Dendritic cell treated with granulocyte-macrophage colony-stimulating factor and Interleukin-4, amounts not matched to agents 40 ng/mL and 50 ng/mL, for 4 days (primary cell): ENCODE data around the gene NEK11.

Source experiments
- H3K27ac Mint-ChIP-seq: one replicate; pipeline ENCODE4 v1.8.0; 2022; ENCODE audit warnings: mild to moderate bottlenecking, mixed read lengths
- H3K27me3 Mint-ChIP-seq: one replicate; pipeline ENCODE4 v1.8.0; 2022; ENCODE audit warnings: mild to moderate bottlenecking, mixed read lengths
- H3K36me3 Mint-ChIP-seq: one replicate; pipeline ENCODE4 v1.8.0; 2022; ENCODE audit warnings: low read depth, mixed read lengths
- H3K4me1 Mint-ChIP-seq: one replicate; pipeline ENCODE4 v1.8.0; 2022; ENCODE audit warnings: low read depth, mixed read lengths
- H3K4me3 Mint-ChIP-seq: one replicate; pipeline ENCODE4 v1.8.0; 2022; ENCODE audit warnings: mild to moderate bottlenecking, moderate library complexity, mixed read lengths
- H3K9me3 Mint-ChIP-seq: one replicate; pipeline ENCODE4 v1.8.0; 2022; ENCODE audit warnings: mixed read lengths
- intact Hi-C: fragments of 100-400 bp; cut with micrococcal nuclease; formaldehyde crosslinking; loops from one replicate; pipeline ENCODE4 v1.15.0; 2022

Gene NEK11

DNA sequence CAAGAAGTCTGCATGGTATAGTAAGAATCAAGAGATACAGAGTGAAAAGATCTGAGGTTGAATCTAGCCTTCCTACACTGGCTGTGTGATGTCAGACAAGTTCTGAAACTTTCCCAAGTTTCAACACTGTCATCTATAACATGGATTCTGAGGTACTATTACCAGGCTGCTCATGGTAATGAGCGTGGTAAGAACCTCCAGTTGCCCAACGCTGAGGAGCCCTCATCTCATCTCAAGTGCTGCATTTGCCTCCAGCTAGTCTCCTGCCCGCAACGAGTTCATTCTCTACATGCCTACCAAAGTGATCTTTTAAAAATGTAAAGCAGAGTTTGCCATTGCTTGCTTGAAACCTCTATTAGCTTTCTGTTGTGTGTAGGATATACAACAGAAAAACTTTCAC is 168.1 kb downstream of the NEK11 start:
- H3K4me3 Mint-ChIP-seq: no peak overlapping the region
- H3K27ac Mint-ChIP-seq: no peak overlapping the region
- no peaks in the 10 kb centered on the region for H3K27me3 Mint-ChIP-seq
- peaks cover 6% of the 10 kb centered on the region for H3K4me1 Mint-ChIP-seq
- H3K9me3 Mint-ChIP-seq: peaks cover 14% of the 10 kb centered on the region
- no peaks in the 10 kb centered on the region for H3K36me3 Mint-ChIP-seq
- intact Hi-C loops: no loop called here

DNA sequence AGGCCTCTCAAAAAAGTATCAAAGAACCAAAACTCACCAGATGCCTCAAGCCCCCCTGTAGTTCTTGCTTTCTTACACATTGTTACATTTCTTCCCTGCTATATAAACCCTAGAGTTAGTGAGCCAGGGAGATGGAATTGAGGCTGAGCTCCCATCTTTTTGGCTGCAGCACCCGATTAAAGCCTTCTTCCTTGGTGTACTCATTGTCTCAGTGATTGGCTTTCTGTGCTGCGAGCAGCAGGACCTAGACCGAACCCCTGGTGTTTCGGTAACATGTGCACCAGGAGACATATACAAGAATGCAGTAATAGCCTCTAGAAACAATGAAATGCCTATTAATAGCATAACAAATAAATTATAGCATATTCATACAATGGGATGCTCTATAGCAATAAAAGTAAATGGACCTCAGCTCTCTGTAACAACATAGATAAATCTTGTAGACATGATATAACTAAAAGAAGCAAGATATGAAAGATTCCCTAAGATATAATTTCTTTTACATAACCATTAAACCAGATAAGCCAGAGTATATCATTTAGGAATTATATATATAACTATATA is 174.0 kb downstream of the NEK11 start:
- Mint-ChIP-seq H3K27ac (no peak overlapping the region), H3K9me3 (peaks cover 28% of the 10 kb centered on the region), H3K4me3 (no peak overlapping the region), H3K27me3 (no peaks in the 10 kb centered on the region), H3K4me1 (no peaks in the 10 kb centered on the region), H3K36me3 (no peaks in the 10 kb centered on the region)
- intact Hi-C loops: no loop called here

DNA sequence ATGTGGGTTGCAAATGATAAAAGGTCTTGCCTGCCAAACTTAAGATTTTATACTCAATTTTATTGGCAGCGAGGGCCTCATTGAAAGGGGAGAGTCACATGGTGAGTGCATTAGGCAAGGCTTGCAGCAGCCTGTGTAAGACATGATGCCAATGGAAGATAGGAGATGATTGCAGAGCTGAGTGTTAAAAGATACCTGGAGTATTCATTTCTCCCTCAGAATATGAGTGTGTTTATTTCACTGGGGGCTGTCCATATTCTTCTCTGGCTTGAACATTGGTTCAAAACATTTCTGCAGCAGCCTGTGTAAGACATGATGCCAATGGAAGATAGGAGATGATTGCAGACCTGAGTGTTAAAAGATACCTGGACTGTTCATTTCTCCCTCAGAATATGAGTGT is 189.7 kb downstream of the NEK11 start:
- H3K27ac Mint-ChIP-seq: no peak overlapping the region
- intact Hi-C loops: no loop called here

DNA sequence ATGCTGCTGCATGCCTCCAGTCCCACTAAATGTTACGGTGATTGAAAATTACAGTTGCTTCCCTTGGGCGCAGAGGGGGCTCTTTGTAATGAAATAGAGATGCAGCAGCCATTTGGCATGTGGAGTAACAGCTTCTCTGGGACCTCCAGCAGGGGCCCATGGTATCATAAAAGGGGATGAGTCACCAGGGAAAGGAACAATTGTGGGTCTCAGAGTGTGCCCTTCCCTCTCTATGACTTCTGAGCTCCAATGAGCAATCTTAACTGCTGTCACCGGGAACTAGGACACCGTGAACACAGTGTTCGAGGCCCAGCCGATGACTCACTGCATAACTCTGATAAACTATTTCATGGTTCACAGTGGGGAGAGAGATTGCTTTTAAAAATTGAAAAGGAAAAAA is 190.1 kb downstream of the NEK11 start:
- Mint-ChIP-seq H3K27me3 (no peaks in the 10 kb centered on the region), H3K9me3 (peaks cover 3% of the 10 kb centered on the region), H3K36me3 (no peaks in the 10 kb centered on the region), H3K4me1 (peaks cover 7% of the 10 kb centered on the region), H3K27ac (no peak overlapping the region), H3K4me3 (no peak overlapping the region)
- intact Hi-C loops: no loop called here

More for the DNA sequence above, 189.7 kb downstream of the NEK11 start:
- H3K4me1 Mint-ChIP-seq: peaks cover 7% of the 10 kb centered on the region
- peaks cover 7% of the 10 kb centered on the region for H3K9me3 Mint-ChIP-seq
- H3K27me3 Mint-ChIP-seq: no peaks in the 10 kb centered on the region
- H3K4me3 Mint-ChIP-seq: no peak overlapping the region
- H3K36me3 Mint-ChIP-seq: no peaks in the 10 kb centered on the region

DNA sequence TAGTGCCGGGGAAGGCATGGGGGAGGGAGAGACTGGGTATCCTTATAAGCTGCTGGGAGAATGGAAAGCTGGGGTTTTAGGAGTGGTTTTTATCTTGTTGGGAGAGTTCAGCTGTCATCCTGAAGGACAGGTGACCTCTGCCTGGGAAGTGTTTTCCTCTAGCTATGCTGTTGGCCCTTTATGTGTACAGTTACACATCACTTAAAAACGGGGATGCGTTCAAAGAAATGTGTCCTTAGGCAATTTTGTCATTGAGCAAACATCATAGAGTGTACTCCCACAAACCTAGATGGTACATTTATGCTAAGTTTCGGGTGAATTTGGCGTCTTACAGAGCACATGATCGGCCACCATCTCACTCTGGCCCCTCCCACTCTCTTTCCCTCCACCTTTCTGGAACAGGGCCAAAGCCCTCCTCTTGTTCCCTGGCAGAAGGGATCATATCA is 190.6 kb downstream of the NEK11 start:
- Mint-ChIP-seq H3K36me3 (no peaks in the 10 kb centered on the region), H3K27me3 (no peaks in the 10 kb centered on the region), H3K4me1 (peaks cover 7% of the 10 kb centered on the region), H3K27ac (no peak overlapping the region), H3K4me3 (no peak overlapping the region), H3K9me3 (no peaks in the 10 kb centered on the region)
- intact Hi-C loops: no loop called here

DNA sequence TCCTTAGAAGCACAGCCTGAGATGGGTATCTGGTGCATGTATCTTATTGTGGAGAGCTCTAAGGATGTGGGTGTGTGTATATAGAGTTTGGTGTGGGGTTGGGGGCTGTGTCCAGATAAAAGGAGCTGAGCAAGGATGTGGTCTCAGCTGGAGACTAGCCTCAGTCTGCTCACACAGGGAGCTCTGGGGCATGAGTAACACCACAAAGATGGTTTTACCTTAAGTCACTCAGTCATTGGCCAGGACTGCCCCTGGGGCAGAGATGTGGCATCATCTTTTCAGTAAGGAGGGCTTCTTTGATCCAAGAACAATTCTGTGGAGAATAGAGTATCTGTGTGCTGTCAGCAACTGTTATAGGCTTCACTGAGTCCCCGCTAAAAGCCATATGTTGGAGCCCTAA is 191.5 kb downstream of the NEK11 start:
- Mint-ChIP-seq H3K36me3 (no peaks in the 10 kb centered on the region), H3K27ac (no peak overlapping the region), H3K9me3 (no peaks in the 10 kb centered on the region), H3K27me3 (no peaks in the 10 kb centered on the region), H3K4me3 (no peak overlapping the region), H3K4me1 (peaks cover 10% of the 10 kb centered on the region)
- intact Hi-C loops: no loop called here

DNA sequence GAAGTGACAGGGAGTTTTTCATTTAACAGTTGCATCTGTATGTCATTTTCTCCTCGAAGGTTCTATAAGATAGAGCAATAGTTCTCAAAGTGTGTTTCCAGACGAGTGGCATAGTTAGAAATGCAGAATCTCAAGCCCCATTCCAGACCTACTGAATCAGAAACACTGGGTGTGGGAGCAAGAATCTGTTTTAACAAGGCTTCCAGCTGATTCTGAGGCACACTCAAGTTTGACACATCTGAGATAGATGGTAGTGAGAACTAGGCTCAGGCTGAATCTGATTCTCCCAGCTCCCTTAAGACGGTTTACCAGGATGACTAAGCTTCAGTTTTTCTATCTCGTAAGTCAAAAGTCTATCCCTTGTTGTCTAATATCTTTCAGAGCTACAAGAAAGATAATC is 195.1 kb downstream of the NEK11 start:
- Mint-ChIP-seq H3K36me3 (no peaks in the 10 kb centered on the region), H3K27me3 (peaks cover 3% of the 10 kb centered on the region), H3K4me3 (peak overlapping the region; percentile 4), H3K27ac (no peak overlapping the region), H3K9me3 (no peaks in the 10 kb centered on the region), H3K4me1 (peaks cover 14% of the 10 kb centered on the region)
- intact Hi-C loops: no loop called here

DNA sequence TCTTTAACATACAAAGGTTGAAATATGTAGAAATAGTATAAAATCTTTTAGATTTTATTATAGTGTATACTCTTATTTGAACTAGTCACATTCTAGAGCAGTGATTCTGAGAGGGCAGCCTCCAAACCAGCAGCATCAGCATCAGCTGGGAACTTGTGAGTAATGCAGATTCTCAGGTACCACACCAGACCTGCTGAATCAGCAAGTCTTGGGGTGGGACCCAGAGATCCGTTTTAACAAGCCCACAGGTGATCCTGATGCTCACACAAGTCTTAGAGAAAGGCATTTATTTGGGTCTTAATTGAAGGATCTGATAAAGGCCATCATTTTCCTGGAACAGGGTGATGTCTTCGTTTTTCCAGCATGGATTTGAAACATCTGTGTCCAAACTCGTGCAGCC is 195.9 kb downstream of the NEK11 start:
- Mint-ChIP-seq H3K4me3 (no peak overlapping the region), H3K27ac (no peak overlapping the region), H3K9me3 (no peaks in the 10 kb centered on the region), H3K27me3 (peaks cover 3% of the 10 kb centered on the region), H3K36me3 (no peaks in the 10 kb centered on the region), H3K4me1 (peaks cover 14% of the 10 kb centered on the region)
- intact Hi-C loops: no loop called here

DNA sequence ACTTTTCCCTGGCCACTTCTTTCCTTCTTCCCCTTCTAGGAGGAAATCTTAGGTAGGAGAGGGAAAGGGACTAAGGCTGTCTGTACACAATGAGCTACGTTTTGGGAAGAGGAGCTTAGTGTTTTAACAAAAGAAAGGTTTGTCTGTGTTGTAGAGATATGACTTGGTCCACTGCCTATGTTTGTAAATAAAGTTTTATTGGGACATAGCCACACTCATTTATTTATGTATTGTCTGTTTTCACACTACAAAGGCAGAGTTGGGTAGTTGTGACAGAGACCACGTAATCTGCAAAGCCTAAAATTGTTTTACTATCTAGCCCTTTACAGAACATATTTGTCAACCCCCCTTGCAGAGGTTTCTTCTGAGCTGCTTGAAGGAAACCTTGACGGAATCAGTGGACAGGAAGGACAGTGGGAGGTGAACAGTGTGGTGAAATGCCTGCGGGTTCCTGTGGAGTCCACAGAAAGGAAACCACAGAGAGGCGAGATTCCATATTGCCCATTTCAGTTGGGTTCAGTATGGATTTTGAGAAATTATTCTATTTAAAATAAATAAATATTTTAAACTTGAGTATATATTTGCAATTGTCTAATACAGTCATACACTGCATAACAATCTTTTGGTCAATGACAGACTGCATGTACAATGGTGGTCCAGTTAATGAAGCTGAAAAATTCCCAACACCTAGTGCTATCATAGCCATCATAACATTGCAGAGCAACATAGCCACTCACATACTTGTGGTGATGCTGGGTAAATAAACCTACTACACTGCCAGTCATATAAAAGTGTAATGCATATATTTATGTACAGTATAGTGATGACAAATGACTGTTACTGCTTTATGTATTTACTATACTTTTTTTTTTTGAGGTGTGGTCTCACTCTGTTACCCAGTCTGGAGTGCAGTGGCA is 197.0 kb downstream of the NEK11 start:
- H3K9me3 Mint-ChIP-seq: no peaks in the 10 kb centered on the region
- H3K4me1 Mint-ChIP-seq: peaks cover 14% of the 10 kb centered on the region
- peaks cover 3% of the 10 kb centered on the region for H3K27me3 Mint-ChIP-seq
- H3K27ac Mint-ChIP-seq: no peak overlapping the region
- H3K4me3 Mint-ChIP-seq: no peak overlapping the region
- intact Hi-C loops: no loop called here
- no peaks in the 10 kb centered on the region for H3K36me3 Mint-ChIP-seq

DNA sequence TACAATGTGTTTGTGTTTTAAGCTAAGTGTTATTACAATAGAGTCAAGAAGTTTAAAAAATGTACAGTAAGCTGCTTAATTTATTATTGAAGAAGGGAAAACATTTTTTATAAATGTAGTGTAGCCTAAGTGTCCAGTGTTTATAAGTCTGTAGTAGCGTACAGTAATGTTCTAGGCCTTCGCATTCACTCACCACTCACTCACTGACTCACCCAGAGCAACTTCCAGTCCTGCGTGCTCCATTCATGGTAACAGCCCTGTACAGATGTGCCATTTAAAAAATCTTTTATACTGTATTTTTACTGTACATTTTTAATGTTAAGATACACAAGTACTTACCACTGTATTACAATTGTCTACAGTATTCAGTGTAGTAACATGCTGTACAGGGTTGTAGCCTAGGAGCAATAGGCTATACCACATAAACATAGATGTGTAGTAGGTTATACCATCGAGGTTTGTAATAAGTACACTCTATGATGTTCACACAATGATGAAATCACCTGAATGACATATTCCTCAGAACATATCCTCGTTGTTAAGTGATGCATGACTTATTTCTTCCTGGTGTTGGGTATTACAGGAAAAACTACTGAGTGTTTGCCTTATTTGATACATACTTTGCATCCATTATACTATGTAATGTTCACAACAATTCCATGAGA is 198.3 kb downstream of the NEK11 start:
- H3K27me3 Mint-ChIP-seq: peaks cover 3% of the 10 kb centered on the region
- intact Hi-C loops: no loop called here
- H3K9me3 Mint-ChIP-seq: no peaks in the 10 kb centered on the region
- no peak overlapping the region for H3K27ac Mint-ChIP-seq
- H3K4me3 Mint-ChIP-seq: no peak overlapping the region
- H3K4me1 Mint-ChIP-seq: peaks cover 14% of the 10 kb centered on the region
- H3K36me3 Mint-ChIP-seq: no peaks in the 10 kb centered on the region

DNA sequence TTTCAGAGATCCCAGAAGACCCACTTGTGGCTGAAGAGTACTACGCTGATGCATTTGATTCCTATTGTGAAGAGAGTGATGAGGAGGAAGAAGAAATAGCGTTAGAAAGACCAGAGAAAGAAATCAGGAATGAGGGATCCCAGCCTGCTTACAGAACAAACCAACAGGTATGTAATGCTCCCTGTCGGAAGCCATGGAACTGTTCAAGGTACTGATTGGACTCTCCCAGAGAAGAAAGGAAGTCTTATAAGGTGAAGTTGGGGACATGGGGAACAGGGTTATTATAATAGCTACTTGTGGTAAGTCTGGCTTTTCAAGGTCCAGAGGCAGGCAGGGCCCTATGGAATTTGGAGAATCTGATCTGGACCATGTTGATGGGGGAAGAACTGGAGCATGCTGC is 201.8 kb downstream of the NEK11 start:
- Mint-ChIP-seq H3K27me3 (peaks cover 3% of the 10 kb centered on the region), H3K27ac (no peak overlapping the region), H3K4me3 (no peak overlapping the region), H3K36me3 (no peaks in the 10 kb centered on the region), H3K4me1 (peaks cover 1% of the 10 kb centered on the region), H3K9me3 (no peaks in the 10 kb centered on the region)
- intact Hi-C loops: no loop called here

DNA sequence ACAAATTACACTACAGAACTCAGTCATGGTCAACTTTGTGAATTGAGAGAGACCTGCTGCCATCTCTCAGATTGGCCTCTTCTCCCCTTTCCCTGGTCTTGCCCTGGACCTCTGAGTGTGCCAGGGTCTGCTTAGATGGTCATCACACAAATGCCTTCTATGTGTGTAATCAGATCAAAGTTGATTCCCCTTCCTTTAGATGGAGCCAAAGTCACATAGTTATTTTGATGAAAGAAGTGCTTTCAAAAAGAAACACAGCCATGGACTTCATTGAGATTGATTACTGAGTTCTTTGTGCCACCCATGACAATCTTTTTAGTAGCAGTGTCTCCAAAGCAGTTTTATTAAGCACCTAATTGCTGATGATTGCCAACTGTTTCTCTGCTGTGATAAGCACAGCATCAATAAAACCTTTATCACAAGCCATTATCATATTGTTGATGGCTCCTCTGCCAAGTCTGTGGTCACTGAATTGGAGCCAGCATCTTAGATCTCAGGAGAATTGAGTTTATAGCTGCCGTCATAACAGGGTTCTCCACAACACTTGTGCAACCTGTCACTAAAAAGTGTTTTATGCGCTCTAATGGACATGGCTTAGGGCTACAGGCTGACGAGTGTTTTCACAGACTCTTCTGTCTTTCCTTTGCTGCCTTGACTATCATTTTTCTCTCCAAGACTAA is 205.2 kb downstream of the NEK11 start:
- intact Hi-C loops: loop anchor here (1.0 to 5.0 kb wide), 2 partner anchors 560 to 797 kb away; no protein-coding TSS in a partner anchor
- Mint-ChIP-seq H3K27ac (no peak overlapping the region), H3K27me3 (no peaks in the 10 kb centered on the region), H3K4me3 (no peak overlapping the region), H3K9me3 (no peaks in the 10 kb centered on the region), H3K4me1 (no peaks in the 10 kb centered on the region), H3K36me3 (no peaks in the 10 kb centered on the region)

DNA sequence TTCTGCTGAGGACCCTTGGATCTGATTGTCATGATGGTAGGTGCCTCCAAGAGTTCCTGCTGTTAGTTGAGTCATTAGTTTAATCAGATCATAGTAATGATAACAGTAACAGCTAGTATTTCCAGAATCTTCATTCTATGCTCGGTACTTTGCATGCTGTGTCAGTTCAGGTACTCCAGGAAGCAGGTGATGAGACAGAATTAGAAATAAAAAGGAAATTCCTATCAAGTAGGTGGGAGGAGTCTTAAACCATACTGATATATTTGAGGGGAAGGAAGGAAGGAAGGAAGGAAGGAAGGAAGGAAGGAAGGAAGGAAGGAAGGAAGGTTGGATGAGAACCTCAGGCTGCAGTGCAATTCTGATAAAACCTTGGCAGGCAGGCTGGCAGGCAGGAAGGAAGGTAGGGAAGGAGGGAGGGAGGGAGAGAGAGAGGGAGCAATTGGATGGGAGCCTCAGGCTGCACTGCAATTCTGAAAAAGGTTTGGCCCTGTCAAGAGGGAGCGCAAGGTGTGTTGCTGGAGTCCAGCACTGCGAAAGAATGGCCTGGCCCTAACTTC is 206.1 kb downstream of the NEK11 start:
- Mint-ChIP-seq H3K4me1 (no peaks in the 10 kb centered on the region), H3K4me3 (no peak overlapping the region), H3K36me3 (no peaks in the 10 kb centered on the region), H3K27me3 (no peaks in the 10 kb centered on the region), H3K27ac (no peak overlapping the region), H3K9me3 (no peaks in the 10 kb centered on the region)
- intact Hi-C loops: loop anchor here (5.0 kb wide), 1 partner anchor 560 kb away; no protein-coding TSS in a partner anchor
